T follicular helper cell (primary cell): Measurements from ENCODE around the gene DAPK1.
"Not testable (repeated sequence)": the region's sequence is repeated elsewhere in the genome, so short reads cannot be mapped to it uniquely, and the experiment has no call there.

Source experiments
- DNase-seq: peaks from one replicate; pipeline ENCODE4 v3.0.0-alpha.2; 2020; ENCODE audit warnings: low read depth

DAPK1 gene

GRCh38 chr9:87742813-87743428 is 245.3 kb downstream of the DAPK1 start:
- no peak for DNase-seq

GRCh38 chr9:87744247-87744646 is 246.6 kb downstream of the DAPK1 start:
- DNase-seq, result not testable (repeated sequence)

GRCh38 chr9:87746186-87746585 is 248.5 kb downstream of the DAPK1 start:
- no peak for DNase-seq

- DNase-seq, result no peak
These were observed 251.2 kb downstream of the DAPK1 start for GRCh38 chr9:87748881-87749280.

- DNase-seq, result no peak
These were observed 251.8 kb downstream of the DAPK1 start for GRCh38 chr9:87749335-87750035.

- no peak for DNase-seq
These were observed 253.1 kb downstream of the DAPK1 start for GRCh38 chr9:87750726-87751125.

GRCh38 chr9:87751423-87751822 is 253.8 kb downstream of the DAPK1 start:
- no peak for DNase-seq

GRCh38 chr9:87751868-87752267 is 254.2 kb downstream of the DAPK1 start:
- no peak for DNase-seq

- no peak for DNase-seq
These were observed 255.6 kb downstream of the DAPK1 start for GRCh38 chr9:87753313-87753712.
